Measurements from ENCODE around the gene TMEM82.

- TF ChIP-seq EZH2 (IDR thresholded peaks at IDR 0.05; ENCODE audit: borderline replicate concordance, low read depth, low read length, poor library complexity, severe bottlenecking) (no peak), CTCF (conservative IDR thresholded peaks at IDR 0.05; ENCODE audit: low read depth, low read length) (no peak)
Measured at GRCh38 chr1:15736892-15737261, 5.4 kb upstream of the TMEM82 start.

Measured in A673 (cell line).